Jurkat, Clone E6-1 (cell line): ENCODE data around the gene KCNMB2.

Experiments used
- DNase-seq: peaks from one replicate; pipeline ENCODE4 v3.0.0-alpha.2; 2011; ENCODE audit warnings: low read depth, low spot score
- H3K4me3 ChIP-seq: 2 replicates; pipeline ENCODE4 v1.5.1; 2011; ENCODE audit warnings: mild to moderate bottlenecking, low read length, control low read depth, moderate library complexity

KCNMB2 gene

DNA sequence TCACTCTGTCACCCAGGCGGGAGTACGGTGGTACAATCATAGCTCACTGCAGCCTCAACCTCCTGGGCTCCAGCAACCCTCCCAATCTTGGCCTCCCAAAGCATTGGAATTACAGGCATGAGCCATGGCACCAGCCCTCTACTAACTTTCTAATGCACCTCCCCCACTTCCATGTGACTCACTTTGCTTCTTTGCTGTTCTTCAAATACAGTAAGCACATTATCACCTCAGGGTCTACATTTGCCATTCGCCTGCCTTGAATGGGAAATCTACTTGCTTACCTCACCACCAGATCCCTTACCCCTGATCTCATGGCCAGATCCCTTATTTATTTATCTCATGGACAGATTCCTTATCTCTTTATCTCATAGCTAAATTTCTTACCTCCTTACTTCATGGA is 235.3 kb downstream of the KCNMB2 start:
- DNase-seq: no peak
- no peak overlapping the region for H3K4me3 ChIP-seq

DNA sequence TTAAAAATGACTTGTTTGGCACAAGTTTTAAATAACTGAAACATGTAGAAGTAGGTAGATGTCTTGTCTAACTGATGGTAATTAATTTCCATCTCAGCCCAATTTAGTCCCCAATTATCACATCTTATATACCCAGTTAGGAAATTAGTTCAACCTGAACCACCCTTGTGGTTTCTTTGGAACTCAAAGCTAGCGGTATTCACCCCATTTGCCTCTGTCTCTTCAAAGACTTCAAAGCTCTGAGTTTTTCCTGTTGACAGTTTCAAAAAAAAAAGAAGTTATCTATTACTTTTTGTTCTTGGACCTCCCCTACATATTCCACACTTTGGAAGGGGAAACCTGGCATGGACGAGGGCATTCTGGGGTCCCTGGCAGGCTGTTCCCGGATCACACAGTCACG is 236.5 kb downstream of the KCNMB2 start:
- DNase-seq: peak; percentile 79

DNA sequence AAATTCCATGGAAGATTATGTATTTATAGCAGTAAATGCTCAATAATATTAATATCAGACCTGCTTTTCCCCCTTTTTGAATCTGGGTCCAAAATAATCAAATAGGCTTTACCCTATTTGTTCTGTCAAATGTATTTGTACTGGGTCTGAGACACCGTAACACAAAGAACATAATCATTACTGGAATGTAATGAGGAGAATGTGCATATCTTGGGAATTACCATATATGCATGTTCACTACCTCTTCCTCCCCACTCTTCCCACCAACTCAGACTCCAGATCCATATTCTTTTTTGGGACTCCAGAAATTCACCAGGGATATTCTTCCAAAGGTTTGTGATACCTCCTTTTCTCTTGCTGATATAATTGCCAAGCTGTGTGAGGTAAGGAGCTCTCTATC is 237.1 kb downstream of the KCNMB2 start:
- no peak overlapping the region for H3K4me3 ChIP-seq
- no peak for DNase-seq

More for the DNA sequence above, 236.5 kb downstream of the KCNMB2 start:
- no peak overlapping the region for H3K4me3 ChIP-seq

- H3K4me3 ChIP-seq: no peak overlapping the region
- DNase-seq: no peak
These were observed 241.6 kb downstream of the KCNMB2 start for GRCh38 chr3:178777718-178778411.

DNA sequence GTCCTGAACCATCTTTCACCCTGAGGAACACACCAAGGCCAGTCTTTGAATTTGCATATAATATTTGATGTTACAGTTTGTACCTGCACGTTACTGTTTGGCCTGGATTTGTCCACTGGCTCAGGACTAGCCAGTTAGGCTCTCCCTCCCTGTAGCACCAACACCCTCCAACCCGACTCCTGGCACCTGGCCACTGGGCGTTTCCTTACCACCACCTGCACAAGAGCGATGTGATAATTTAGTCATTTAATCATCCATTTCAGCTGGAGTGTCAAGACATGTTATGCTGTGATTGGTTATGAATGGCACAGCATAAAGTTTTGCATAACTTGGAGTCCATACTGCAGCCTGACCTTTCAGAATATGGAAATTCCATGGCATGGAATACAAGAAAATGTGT is 242.4 kb downstream of the KCNMB2 start:
- DNase-seq: no peak

GRCh38 chr3:178785961-178786360 is 249.7 kb downstream of the KCNMB2 start:
- DNase-seq: no peak
- H3K4me3 ChIP-seq: no peak overlapping the region

More for the DNA sequence above, 242.4 kb downstream of the KCNMB2 start:
- H3K4me3 ChIP-seq: no peak overlapping the region

DNA sequence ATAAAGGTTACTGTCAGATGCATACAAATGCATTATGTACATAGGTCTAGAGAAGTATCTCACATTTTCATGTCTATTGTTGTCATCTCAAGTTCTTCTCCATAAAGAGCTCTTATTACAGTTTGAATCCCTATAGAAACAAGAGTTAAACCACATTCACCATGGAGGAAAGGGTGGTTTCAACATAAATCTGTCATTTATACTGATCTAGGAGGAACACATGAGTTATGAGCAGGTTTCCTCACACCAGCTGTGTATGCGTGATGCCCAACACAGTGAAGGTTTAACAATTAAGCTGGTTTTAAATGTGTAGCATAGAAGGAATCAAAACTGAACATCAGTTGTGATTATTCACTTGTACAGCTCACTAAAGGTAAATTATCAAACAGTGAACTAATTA is 251.7 kb downstream of the KCNMB2 start:
- DNase-seq: no peak
- H3K4me3 ChIP-seq: no peak overlapping the region

- DNase-seq: no peak
- H3K4me3 ChIP-seq: no peak overlapping the region
These were observed 258.5 kb downstream of the KCNMB2 start for GRCh38 chr3:178794711-178795110.

DNA sequence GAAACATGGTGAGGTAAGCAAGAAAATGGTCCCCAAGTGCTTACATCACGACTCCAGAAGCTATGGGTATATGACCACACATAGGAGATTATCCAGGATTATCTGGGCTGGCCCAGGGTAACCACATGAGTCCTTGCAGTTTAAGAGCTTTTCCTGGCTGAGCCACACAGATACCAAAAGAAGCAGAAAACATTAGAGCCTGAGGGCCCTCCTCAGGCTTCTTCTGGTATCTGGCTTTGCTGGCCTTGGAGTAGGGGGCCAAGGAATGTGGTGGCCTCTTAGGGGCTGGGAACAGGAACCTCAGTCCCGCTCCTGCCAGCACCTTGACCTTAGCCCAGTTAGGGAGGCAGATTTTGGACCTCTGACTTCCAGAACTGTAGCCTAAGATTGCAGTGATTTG is 259.1 kb downstream of the KCNMB2 start:
- H3K4me3 ChIP-seq: no peak overlapping the region

DNA sequence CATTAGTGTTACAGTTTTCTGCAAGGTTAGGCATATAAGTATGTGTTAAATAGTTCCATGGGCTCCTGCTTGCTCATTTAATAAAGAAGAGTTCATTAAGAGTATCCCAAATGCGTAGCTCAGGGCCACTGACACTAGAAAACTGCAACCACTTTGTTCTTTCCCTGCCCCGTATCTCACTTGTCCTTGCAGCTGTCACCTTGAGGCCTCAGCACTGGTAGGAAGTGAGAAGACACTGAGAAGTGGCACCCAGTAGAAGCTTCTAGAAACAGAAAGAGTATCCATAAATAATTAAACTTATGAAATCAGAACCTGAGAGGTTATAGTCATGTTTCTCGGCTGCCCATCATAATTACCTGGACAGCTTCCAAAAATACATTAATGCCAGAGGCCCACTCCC is 266.0 kb downstream of the KCNMB2 start:
- H3K4me3 ChIP-seq: no peak overlapping the region
- no peak for DNase-seq

More for the DNA sequence above, 259.1 kb downstream of the KCNMB2 start:
- DNase-seq: no peak

GRCh38 chr3:178802993-178803693 is 266.9 kb downstream of the KCNMB2 start:
- DNase-seq: no peak
- H3K4me3 ChIP-seq: no peak overlapping the region

GRCh38 chr3:178804606-178805005 is 268.4 kb downstream of the KCNMB2 start:
- no peak for DNase-seq
- H3K4me3 ChIP-seq: no peak overlapping the region

GRCh38 chr3:178805741-178806140 is 269.5 kb downstream of the KCNMB2 start:
- no peak overlapping the region for H3K4me3 ChIP-seq
- no peak for DNase-seq

- no peak overlapping the region for H3K4me3 ChIP-seq
- DNase-seq: no peak
These were observed 270.4 kb downstream of the KCNMB2 start for GRCh38 chr3:178806651-178807050.

DNA sequence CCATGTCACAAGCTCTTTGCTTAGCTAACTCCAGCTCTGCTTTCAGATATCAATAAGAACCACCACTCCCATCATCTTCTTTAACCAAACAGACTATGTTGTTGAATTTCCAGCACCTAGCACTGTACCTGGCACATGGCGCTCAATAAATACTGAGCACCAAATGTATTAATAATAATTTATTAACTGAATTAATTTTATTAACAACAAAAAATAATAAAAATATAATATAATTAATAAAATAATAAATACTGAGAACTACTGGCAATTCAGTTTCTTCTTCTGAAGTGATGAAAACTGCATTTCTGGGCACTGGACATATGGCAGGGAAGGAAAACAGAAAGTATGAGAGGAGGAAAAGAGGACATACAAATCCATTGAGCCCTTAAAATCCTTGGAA is 271.5 kb downstream of the KCNMB2 start:
- no peak overlapping the region for H3K4me3 ChIP-seq
- DNase-seq: no peak

DNA sequence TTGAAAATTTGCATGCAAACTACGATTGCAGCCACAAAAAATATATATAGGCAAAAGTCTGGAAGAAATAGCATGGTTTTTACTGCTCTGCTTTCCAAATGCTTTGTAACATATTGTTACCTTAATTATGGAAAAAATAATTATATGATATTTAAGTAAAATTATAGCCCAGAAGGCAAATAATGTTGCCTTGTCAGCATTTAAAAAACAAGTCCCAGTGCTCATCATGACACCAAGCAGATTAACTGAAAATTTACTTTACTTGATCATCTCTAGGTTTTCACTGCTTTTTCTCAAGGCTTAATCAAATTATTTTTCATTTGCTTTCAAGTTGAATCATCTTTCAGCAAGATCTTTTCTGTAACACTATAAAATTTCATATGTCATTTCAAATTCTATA is 272.5 kb downstream of the KCNMB2 start:
- DNase-seq: no peak
- H3K4me3 ChIP-seq: no peak overlapping the region

GRCh38 chr3:178810181-178810580 is 273.9 kb downstream of the KCNMB2 start:
- DNase-seq: no peak
- no peak overlapping the region for H3K4me3 ChIP-seq

DNA sequence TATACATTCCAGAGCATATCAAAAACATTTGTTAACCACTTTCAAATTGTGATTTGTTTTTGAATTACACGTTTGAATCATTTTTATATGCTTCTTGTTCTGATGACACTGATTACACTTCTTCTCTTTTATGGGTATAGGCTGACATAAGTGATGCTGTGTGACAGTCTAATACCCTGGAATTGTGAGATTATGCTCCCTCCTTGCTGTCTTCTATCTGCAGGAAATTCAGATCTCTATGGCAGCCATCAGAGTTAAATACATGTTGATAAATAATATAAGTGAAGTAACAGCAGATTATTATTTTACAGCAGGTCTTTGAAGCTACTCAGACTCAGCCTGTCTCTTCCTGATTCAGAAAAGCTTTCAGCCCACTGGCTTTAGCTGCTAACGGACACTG is 286.5 kb downstream of the KCNMB2 start:
- DNase-seq: no peak

GRCh38 chr3:178823150-178823549 is 286.9 kb downstream of the KCNMB2 start:
- DNase-seq: no peak
- H3K4me3 ChIP-seq: no peak overlapping the region

More for the DNA sequence above, 286.5 kb downstream of the KCNMB2 start:
- no peak overlapping the region for H3K4me3 ChIP-seq

DNA sequence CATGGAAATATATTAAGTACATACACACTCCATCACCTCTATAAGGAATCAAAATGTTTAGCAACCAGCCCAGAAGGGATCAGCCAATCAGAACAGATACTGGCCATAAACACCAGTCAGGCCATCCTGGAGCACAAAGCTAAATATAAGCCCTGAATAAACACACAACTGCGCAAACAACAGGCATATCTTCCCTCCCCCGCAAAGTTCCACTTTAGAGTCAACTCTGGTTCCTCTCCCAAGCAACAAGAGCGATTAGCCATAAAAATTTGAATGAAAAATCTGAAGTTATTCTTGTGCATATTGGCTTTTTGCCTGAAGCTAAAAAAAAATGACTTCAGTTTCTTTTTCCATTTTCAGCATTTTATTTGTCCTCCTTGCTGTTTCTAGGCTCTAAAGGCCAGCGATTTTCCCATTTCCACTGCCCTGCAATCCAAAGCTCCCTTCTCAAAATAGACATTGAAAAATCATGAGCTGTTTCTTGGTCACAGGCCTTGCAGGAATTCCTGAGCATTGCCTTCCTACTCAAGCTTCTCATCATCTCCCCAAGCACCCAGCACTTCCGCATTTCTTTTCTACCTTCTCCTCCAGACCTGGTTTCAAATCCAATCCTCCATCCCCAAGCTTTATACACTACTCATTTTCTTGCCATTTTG is 287.5 kb downstream of the KCNMB2 start:
- DNase-seq: no peak
- no peak overlapping the region for H3K4me3 ChIP-seq
